Measurements from ENCODE around the gene MAP2K4.
A peak's percentile ranks its signal among the peaks of the same experiment; 100 is the strongest.

Gene MAP2K4

GRCh38 chr17:12022310-12022709, 1.6 kb downstream of the MAP2K4 start:
- TF ChIP-seq CTCF (IDR thresholded peaks at IDR 0.05) = no peak
- H3K27ac ChIP-seq = no peak overlapping the region
- H3K4me3 ChIP-seq (ENCODE audit: low read depth in 1 of 2, low read length in 1 of 2) = peak overlapping the region; percentile 72 to 82
- H3K36me3 ChIP-seq = no peaks in the 10 kb centered on the region
- H3K9me3 ChIP-seq = no peaks in the 10 kb centered on the region
- H3K27me3 ChIP-seq = peaks cover 26% of the 10 kb centered on the region
- H3K4me1 ChIP-seq (ENCODE audit: control insufficient read depth in 1 of 2, insufficient read depth in 1 of 2, low read depth in 1 of 2, low read length in 1 of 2) = peaks cover 20 to 21% of the 10 kb centered on the region in 2 experiments

GRCh38 chr17:12024327-12024726, 3.6 kb downstream of the MAP2K4 start:
- Histone ChIP-seq H3K27ac (no peak overlapping the region), H3K27me3 (peaks cover 11% of the 10 kb centered on the region)
- TF ChIP-seq CTCF (IDR thresholded peaks at IDR 0.05) = no peak

GRCh38 chr17:12027658-12028057, 7.0 kb downstream of the MAP2K4 start:
- H3K4me1 ChIP-seq (ENCODE audit: control insufficient read depth in 1 of 2, insufficient read depth in 1 of 2, low read depth in 1 of 2, low read length in 1 of 2) = peaks cover 4 to 10% of the 10 kb centered on the region in 2 experiments
- H3K4me3 ChIP-seq (ENCODE audit: low read depth in 1 of 2, low read length in 1 of 2) = no peak overlapping the region
- no peaks in the 10 kb centered on the region for H3K9me3 ChIP-seq
- H3K36me3 ChIP-seq = no peaks in the 10 kb centered on the region
- TF ChIP-seq CTCF (IDR thresholded peaks at IDR 0.05) = no peak
- no peak overlapping the region for H3K27ac ChIP-seq
- H3K27me3 ChIP-seq = no peaks in the 10 kb centered on the region

More at GRCh38 chr17:12024327-12024726, 3.6 kb downstream of the MAP2K4 start:
- Histone ChIP-seq H3K4me1 (ENCODE audit: control insufficient read depth in 1 of 2, insufficient read depth in 1 of 2, low read depth in 1 of 2, low read length in 1 of 2) (peaks cover 20 to 21% of the 10 kb centered on the region in 2 experiments), H3K4me3 (ENCODE audit: low read depth in 1 of 2, low read length in 1 of 2) (no peak overlapping the region), H3K36me3 (no peaks in the 10 kb centered on the region), H3K9me3 (no peaks in the 10 kb centered on the region)

GRCh38 chr17:12028611-12029010, 7.9 kb downstream of the MAP2K4 start:
- no peak for TF ChIP-seq CTCF (IDR thresholded peaks at IDR 0.05)
- Histone ChIP-seq H3K27me3 (no peaks in the 10 kb centered on the region), H3K36me3 (no peaks in the 10 kb centered on the region), H3K4me1 (ENCODE audit: control insufficient read depth in 1 of 2, insufficient read depth in 1 of 2, low read depth in 1 of 2, low read length in 1 of 2) (peaks cover 0 to 7% of the 10 kb centered on the region in 2 experiments), H3K27ac (no peak overlapping the region), H3K4me3 (ENCODE audit: low read depth in 1 of 2, low read length in 1 of 2) (no peak overlapping the region), H3K9me3 (no peaks in the 10 kb centered on the region)

- H3K9me3 ChIP-seq = no peaks in the 10 kb centered on the region
- no peak overlapping the region for H3K27ac ChIP-seq
- no peaks in the 10 kb centered on the region for H3K36me3 ChIP-seq
- no peak overlapping the region for H3K4me3 ChIP-seq (ENCODE audit: low read depth in 1 of 2, low read length in 1 of 2)
- no peaks in the 10 kb centered on the region for H3K27me3 ChIP-seq
- TF ChIP-seq CTCF (IDR thresholded peaks at IDR 0.05) = no peak
- H3K4me1 ChIP-seq (ENCODE audit: control insufficient read depth in 1 of 2, insufficient read depth in 1 of 2, low read depth in 1 of 2, low read length in 1 of 2) = peaks cover 0 to 7% of the 10 kb centered on the region in 2 experiments
These were observed 13.9 kb downstream of the MAP2K4 start for GRCh38 chr17:12034538-12034937.

GRCh38 chr17:12035673-12036072, 15.0 kb downstream of the MAP2K4 start:
- no peak for TF ChIP-seq CTCF (IDR thresholded peaks at IDR 0.05)
- H3K9me3 ChIP-seq = no peaks in the 10 kb centered on the region
- H3K36me3 ChIP-seq = no peaks in the 10 kb centered on the region
- H3K27ac ChIP-seq = no peak overlapping the region
- peaks cover 0 to 7% of the 10 kb centered on the region in 2 experiments for H3K4me1 ChIP-seq (ENCODE audit: control insufficient read depth in 1 of 2, insufficient read depth in 1 of 2, low read depth in 1 of 2, low read length in 1 of 2)
- no peak overlapping the region for H3K4me3 ChIP-seq (ENCODE audit: low read depth in 1 of 2, low read length in 1 of 2)
- no peaks in the 10 kb centered on the region for H3K27me3 ChIP-seq

Data from neutrophil (primary cell).